GOT3 (cell line): ENCODE measurements around the gene PAPLN.

Experiments
- DNase-seq: peaks from one replicate; lab custom pipeline; 2025; ENCODE audit warnings: mixed read lengths; lab: John Stamatoyannopoulos, UW

Gene PAPLN

DNA sequence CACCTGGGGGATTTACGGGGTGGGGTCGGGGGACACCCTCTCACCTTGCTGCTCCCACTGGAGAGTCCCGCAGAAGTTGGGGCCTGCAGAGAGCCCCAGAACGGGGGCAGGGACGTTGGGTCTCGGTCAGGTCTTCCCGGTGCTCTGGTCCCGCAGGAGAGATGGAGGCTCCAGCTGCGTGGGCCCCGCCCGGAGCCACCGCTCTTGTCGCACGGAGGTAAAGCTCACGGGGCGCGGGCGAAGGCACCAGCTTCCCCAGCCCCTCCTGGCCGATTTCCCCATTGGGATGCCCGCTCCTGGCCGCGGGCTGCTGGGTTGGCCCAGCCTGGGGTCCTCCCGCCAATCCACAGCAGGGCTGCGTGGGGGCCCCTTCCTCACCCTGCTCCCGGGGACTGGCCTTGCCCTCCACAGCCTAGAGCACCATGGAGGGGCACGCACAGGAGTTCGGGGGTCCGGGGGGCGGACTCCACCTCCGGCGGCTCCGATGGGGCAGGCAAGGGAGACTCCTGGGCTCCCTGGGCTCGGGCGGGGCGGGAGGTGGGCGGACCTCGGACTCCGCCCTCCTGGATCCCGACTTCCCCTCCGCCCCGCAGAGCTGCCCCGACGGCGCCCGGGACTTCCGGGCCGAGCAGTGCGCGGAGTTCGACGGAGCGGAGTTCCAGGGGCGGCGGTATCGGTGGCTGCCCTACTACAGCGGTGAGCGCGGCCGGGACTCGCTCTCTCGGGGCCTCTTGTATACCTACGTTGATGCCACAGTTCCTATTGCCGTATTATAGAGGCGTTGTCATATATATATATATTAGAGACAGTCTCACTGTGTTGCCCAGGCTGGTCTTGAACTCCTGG, 8.4 kb downstream of the PAPLN start:
- DNase-seq: no peak

DNA sequence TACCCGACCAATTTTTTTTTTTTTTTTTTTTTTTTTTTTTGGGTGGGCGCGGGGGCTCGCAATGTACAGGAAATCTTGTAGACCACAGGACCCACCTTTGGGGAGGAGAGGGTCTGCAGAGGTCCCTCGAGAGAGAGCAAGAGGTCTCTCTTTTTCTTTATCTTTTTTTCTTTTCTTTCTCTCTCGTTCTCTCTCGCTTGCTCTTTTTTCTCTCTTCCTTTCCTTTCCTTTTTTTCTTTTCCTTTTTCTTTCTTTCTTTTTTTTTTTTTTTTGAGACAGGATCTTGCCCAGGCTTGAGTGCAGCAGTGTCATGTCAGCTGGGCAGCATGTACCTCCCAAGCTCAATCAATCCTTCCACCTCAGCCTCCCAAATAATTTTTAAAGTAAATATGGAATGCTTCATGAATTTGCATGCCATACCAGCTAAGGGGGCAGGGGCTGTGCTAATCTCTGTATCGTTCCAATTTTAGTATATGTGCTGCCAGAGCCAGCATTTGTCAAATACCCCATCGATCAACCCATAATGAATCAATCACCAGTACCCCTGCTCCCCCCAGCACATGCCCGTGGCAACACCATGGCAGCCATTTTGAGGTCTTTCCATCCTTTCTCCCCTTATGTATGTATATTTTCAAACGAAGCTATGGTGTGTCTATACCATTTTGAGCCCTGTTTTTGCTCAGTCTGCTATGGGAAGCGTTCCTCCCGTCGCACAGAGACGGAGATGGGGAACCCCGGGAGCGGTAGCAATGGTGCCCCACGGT, 9.3 kb downstream of the PAPLN start:
- no peak for DNase-seq

DNA sequence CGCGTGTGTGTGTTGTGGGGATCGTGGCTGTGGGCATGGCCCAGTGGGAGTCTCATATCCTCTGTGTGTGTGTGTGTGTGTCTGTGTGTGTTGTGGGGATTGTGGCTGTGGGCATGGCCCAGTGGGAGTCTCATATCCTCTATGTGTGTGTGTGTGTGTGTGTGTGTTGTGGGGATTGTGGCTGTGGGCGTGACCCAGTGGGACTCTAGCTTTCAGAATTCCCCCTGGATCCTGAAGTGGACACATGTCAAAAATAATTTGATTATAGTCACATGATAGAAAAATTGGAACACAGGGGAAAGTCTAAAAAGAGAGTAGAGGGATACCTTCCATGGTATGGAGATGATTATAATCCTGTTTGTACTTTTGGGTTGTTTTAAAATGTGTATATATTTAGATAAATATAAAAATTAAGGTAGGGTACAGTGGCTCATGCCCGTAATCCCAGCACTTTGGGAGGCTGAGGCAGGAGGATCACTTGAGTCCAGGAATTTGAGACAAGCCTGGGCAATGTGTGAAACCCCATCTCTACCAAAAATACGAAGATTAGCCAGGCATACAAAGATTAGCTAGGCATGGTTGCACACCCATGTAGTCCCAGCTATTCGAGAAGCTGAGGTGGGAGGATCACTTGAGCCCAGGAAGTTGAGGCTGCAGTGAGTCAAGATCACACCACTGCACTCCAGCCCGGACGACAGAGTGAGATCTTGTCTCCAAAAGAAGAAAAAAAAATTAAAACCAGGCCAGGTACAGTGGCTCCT, 11.0 kb downstream of the PAPLN start:
- no peak for DNase-seq

DNA sequence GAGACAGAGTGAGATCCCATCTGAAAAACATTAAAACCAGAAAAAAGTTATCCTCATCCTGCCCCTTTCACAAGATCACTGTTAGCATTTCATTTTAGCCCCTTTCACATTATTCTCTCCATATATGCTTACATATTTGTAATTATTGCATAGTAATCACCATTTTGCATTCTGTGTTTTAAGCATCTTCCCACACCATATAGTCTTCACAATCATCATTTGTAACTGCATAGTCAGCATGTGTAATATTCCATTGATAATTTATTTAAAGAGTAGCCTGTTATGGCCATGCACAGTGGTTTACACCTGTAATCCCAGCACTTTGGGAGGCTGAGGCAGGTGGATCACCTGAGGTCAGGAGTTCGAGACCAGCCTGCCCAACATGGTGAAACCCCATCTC, 11.8 kb downstream of the PAPLN start:
- no peak for DNase-seq

DNA sequence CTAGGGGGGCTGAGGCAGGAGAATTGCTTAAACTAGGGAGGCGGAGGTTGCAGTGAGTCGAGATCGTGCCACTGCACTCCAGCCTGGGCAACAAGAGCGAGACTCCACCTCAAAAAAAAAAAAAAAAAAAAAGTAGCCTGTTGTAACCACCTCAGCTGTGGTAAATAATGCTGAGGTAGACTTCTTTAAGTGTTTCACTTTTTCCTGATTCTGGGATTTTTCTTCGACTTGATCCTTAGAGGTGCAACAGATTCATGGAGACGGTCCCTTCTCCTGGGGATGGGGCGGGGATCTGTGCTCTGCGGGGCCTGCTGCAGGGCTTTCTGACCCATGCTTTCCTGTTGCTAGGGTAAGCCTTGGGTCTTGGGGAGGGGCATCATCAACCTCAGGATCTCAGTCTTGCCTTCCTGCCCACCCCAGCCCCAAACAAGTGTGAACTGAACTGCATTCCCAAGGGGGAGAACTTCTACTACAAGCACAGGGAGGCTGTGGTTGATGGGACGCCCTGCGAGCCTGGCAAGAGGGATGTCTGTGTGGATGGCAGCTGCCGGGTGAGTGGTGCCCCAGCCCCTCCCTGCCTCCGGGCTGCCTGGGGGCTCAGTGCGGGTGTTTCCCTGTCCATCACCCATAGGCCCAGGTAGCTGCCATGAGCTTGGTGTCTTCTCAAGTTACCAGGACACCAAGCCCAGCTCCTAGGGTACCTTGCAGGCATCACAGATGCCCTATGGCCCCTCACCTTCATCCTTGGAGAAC, 12.4 kb downstream of the PAPLN start:
- DNase-seq: no peak

DNA sequence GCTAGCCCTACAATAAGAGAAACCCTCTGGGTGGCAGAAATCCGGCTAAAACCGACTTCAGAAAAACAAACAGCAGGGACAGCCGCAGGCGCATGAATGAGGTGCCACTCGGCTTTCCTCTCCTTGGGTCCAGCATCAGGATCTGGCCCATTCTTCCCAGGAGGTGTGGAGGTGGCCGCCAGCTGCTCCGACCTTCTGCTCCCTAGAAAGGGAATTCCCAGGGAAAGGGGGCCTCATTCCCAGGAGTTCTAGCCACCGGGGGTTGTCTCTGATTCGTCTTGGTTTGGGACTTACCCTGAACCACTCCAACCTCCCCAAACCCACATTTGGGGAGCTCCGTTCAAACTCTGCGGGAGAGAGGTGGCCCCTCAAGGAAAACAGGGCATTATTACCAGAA, 13.0 kb downstream of the PAPLN start:
- no peak for DNase-seq

DNA sequence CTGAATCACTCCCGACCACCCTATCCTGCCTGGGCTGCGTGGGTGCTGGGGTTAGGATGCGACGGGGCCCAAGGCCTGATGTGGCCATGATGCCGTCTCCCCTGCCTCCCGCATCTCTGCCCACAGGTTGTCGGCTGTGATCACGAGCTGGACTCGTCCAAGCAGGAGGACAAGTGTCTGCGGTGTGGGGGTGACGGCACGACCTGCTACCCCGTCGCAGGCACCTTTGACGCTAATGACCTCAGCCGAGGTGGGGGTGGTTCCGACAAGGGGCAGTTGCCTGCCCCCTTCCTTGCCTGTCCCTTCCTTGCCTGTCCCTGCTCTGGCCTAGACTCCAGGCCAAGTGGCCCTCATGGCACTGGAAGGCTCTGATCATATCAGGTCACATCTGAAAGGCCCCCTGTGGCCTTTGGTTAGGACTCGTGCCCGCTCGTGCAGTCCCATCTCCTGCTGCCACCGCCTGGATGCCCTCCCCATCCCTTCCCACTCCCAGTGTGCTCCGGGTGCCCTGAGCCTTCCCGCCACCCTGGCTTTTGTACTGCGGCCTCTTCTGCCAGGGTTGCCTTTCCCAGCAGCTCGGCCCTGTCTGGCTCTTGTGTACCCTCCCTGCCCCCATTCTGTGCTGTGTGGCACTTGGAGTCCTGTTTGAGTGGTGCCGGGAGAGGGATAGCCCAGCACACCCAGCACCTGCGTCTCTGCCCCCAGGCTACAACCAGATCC, 13.6 kb downstream of the PAPLN start:
- no peak for DNase-seq

DNA sequence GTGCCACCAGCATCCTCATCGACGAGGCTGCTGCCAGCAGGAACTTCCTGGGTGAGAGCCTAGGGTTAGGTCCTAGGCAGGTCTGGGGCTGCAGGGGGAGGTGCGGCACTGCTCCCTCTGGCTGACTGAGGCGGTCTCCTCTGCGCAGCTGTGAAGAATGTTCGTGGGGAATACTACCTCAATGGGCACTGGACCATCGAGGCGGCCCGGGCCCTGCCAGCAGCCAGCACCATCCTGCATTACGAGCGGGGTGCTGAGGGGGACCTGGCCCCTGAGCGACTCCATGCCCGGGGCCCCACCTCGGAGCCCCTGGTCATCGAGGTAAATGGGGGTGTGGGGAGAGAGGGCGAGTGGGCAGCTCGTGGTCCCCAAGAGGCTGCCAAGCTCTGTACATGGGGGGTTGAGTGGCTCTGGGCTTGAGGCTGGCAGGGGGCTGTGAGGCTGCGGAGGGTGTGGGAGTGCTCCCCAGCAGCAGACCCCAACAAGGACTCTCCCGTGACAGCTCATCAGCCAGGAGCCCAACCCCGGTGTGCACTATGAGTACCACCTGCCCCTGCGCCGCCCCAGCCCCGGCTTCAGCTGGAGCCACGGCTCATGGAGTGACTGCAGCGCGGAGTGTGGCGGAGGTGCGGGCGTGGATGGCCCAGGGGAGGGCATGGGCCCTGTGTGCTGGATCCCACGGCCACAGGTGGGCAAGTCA, 14.4 kb downstream of the PAPLN start:
- no peak for DNase-seq

DNA sequence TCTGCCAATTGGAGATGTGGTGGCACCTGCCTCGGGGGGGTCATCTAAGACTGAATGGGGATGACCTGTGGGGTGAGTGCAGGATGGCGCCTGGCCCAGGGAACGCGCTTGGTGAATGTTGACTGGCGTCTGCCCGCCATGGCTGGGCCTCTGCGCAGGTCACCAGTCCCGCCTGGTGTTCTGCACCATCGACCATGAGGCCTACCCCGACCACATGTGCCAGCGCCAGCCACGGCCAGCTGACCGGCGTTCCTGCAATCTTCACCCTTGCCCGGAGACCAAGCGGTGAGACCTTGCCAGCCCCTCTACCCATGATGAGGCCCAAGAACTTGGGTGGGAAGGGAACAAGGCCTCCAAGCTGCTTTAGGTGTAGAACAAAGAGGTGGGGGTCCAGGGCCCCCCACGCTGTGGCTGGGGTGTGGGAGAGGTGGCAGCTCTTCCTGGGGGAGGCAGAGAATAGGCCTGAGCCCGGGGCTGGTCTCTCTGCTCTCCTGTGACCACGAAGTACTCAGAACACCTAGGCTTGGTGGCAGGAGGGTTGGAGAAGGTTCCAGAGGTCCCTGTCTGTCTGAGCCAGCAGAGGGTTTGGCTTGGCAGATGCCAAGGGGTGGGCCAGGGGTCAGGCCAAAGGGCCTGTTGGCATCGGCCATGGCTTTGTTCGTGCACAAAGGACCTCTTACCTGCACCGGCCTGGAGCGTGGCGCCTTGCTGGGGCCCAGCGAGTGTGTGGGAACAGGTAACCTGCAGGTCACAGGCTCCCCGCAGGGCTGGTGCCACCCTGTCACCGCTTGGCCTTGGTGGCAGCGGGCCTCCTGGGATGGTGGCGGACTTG, 15.4 kb downstream of the PAPLN start:
- no peak for DNase-seq

DNA sequence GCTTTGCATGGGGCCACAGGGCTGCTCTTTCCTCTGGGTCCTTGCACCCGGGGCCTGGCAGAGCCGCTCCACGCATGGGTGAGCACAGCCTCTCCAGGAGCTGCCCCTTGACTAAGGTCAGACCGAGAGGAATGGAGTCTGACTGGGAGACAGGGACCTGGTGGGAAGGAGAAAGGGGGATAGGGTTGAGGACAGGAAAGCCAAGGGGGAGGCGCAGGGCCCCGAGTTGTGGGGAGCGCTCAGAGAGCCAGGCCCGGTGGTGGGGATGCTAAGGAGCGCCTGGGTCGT, 16.0 kb downstream of the PAPLN start:
- no peak for DNase-seq

DNA sequence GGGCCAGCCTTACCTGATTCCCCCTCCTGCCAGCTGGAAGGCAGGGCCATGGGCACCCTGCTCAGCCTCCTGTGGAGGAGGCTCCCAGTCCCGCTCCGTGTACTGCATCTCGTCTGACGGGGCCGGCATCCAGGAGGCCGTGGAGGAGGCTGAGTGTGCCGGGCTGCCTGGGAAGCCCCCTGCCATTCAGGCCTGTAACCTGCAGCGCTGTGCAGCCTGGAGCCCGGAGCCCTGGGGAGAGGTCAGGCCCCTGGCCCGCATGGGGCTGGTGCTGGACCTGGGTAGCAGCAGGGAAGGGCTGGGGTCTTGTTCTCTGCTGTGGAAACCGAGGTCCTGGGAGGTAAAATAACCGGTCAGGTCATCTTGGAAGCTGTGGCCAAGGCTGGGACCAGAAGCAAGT, 16.4 kb downstream of the PAPLN start:
- no peak for DNase-seq

DNA sequence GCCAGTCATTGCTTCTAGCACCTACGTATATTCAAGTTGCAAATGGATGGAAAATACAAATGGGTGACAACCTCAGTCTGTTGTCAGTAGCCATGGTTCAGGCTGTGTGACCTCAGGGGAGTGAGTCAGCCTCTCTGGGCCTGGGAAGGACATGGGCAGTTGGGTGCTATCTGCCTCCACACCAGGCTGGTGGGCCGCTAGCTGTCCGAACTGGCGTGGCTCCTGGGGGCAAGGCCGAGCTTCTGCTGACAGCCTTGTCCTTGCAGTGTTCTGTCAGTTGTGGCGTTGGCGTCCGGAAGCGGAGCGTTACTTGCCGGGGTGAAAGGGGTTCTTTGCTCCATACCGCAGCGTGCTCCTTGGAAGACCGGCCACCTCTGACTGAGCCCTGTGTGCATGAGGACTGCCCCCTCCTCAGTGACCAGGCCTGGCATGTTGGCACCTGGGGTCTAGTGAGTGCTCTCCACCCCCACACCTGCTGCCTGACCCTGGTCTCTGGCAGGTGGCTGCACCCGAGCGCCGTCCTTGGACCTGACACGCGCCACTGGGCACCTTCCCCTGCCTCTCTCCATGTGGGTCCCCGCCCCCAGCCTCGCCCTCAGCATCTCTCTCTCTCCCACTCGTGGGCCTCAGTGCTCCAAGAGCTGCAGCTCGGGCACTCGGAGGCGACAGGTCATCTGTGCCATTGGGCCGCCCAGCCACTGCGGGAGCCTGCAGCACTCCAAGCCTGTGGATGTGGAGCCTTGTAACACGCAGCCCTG, 17.1 kb downstream of the PAPLN start:
- no peak for DNase-seq

DNA sequence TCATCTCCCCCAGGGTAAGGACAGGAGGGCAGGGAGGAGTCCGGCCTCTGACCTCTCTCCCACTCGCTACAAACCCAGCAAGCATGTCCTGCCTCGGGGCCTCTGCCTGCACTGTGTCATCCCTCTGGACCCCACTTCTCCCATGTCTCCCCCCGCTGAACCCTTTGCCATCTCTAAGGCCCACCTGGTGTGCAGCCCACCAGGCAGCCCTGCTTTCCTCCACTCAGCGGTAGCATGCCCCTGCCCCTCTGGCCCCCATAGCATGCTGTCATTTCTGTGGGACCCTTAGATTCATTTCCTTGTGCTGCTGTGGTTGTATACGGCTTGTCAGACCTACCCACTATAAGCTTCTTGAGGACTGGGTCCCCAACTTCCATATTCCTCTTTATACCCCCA, 17.7 kb downstream of the PAPLN start:
- DNase-seq: no peak

DNA sequence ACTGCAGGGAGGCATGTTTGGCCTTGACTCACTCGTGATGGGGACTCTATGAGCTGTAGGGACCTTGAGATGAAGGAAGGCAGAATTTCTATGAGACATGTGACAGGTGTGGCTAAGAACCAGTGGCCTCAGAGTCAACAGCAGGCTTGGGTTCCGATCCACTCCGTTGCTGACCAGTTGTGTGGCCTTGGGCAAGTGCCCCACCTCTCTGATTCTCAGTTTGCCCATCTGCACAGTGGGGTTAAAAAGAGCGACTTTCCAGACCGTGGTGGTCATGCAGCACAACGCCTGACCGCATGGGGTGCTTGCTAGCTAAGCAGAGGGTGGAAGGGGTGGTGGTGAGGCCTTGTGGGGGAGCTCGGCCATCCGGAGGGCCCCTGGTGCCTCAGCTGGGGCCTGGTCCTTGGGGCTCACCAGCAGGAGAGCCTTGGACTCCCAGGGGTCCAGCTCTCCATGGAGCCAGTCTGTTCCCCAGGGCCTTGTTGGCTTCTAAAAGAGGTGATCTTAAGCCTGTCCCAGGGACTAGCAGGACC, 18.5 kb downstream of the PAPLN start:
- DNase-seq: no peak

DNA sequence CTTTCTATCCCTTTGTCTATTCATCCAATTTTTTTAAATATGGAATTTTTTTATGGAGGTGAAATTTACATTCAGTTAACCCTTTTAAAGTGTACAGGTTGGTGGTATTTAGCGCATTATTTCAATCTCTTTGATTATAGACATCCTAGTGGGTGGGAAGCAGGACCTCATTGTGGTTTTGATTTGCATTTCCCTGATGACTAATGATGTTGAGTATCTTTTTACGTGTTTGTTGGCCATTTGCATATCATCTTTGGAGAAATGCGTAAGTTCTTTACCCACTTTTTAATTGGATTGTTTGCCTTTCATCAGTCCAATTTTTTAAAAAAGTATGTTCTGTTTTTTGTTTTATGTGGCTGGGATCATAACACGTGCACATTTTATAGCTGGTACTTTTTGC, 20.8 kb downstream of the PAPLN start:
- DNase-seq: no peak

DNA sequence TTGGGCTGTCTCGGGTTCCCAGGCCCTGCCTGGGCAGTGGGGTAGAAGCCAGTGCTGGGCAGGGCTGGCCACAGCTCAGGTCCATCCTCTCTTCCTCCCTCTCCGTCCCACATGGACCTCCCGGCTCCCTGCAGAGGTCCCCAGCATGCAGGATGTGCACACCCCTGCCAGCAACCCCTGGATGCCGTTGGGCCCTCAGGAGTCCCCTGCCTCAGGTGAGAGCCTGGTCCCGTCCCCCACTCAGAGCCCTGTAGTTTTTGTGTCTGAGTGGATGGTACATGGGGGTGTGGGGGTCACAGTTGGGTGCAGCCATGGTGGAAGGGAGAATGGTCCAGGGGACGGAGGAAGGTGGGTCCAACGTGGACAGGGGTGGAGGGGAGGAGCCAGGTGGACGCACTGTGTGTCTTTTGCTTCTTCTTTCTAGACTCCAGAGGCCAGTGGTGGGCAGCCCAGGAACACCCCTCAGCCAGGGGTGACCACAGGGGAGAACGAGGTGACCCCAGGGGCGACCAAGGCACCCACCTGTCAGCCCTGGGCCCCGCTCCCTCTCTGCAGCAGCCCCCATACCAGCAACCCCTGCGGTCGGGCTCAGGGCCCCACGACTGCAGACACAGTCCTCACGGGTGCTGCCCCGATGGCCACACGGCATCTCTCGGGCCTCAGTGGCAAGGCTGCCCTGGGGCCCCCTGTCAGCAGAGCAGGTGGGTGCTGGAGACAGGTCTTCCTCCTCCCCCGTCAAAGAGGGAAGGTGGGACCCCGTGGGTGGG, 21.7 kb downstream of the PAPLN start:
- DNase-seq: no peak

DNA sequence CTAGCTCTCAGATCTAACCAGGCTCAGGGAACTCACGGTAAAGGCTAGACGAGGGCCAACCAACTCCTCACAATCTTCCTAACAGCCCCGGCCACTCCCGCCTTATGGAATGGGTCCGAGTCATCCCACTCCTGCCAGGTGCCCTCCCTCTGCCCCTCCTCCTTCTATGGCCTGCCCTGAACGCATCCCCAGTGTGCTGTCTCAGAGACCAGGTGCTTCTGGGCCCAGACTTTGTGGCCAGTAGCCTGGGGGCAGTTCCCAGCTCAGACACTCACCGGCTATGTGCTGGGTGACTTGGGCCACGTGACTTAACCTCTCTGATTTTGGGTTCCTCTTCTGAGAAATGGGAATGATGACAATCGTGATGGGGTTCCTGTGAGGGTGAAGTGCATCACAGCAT, 22.5 kb downstream of the PAPLN start:
- no peak for DNase-seq

DNA sequence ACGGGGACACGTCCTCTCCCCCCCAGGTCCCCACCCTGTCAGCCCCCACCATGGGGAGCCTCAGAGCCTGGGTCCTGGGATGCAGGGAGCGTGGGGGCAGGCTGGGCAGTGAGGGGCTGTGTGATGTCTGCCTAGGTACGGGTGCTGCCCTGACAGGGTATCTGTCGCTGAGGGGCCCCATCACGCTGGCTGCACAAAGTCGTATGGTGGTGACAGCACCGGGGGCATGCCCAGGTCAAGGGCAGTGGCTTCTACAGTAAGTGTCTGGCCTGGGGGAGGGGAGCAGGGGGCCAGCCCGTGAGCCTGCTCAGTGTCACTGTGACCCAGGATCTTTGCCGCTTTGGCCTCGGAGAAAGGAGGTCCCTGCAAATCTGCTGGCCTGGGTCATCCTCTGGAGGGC, 23.3 kb downstream of the PAPLN start:
- no peak for DNase-seq
